Testis (tissue), 2 donors: ENCODE measurements around the gene HDX.

Experiments
- POLR2A ChIP-seq: fragments of 450-650 bp; IDR thresholded peaks from one replicate; pipeline ENCODE4 v1.6.1; 2017; ENCODE audit warnings: antibody characterized with exemption, mild to moderate bottlenecking, moderate library complexity
- TF ChIP-seq, protein P1 (sequence below), 3 experiments: fragments of 450-650 bp in 2 of 3; fragments of 200-600 bp in 1 of 3; sonication (generic) in 1 of 3; IDR thresholded peaks; one replicate each; pipeline ENCODE4 v1.5.1; 2016 to 2019; ENCODE audit warnings: antibody characterized with exemption in 3 of 3, mild to moderate bottlenecking in 2 of 3, moderate library complexity in 1 of 3

DNA sequence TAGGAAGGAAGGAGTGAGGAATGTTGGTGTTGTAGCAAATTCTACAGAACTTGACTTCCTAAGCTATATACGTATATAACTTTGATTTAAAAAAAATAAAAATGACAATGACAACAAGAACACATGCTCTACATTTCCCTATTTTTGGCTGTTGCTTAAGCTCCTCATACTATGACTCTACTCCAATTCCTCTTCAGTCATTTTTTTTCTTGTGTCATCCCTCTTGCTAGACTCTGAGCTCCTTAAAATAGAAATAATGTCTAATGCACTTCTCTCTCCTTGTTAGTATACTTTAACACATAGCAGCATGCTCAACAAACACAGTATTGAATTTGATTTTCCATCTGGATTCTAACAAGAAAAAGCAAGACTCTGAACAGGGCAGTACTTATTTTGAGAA is 144.0 kb downstream of the HDX start:
- TF ChIP-seq, protein P1, sequence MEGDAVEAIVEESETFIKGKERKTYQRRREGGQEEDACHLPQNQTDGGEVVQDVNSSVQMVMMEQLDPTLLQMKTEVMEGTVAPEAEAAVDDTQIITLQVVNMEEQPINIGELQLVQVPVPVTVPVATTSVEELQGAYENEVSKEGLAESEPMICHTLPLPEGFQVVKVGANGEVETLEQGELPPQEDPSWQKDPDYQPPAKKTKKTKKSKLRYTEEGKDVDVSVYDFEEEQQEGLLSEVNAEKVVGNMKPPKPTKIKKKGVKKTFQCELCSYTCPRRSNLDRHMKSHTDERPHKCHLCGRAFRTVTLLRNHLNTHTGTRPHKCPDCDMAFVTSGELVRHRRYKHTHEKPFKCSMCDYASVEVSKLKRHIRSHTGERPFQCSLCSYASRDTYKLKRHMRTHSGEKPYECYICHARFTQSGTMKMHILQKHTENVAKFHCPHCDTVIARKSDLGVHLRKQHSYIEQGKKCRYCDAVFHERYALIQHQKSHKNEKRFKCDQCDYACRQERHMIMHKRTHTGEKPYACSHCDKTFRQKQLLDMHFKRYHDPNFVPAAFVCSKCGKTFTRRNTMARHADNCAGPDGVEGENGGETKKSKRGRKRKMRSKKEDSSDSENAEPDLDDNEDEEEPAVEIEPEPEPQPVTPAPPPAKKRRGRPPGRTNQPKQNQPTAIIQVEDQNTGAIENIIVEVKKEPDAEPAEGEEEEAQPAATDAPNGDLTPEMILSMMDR (IDR thresholded peaks at IDR 0.05), result no peak
- TF ChIP-seq POLR2A, result no peak
